Gastroesophageal sphincter (tissue), 4 donors: Measurements from ENCODE around the gene GLMN. TPM values are rescaled to one million over a fixed set of nuclear protein-coding genes. Genes with fewer than 3 reads are reported as not detected.

Source experiments
- ATAC-seq: fragments of 150-250 bp; one replicate; pipeline ENCODE4 v1.9.1; 2016; ENCODE audit warnings: mild to moderate bottlenecking, moderate library complexity
- H3K27ac ChIP-seq, 4 donors: fragments of 200-600 bp; sonication (generic) in 3 of 4; 1 replicate in 3 of 4; 2 replicates in 1 of 4; pipeline ENCODE4 v1.5.1; 2016 to 2019
- H3K27me3 ChIP-seq: fragments of 200-600 bp; sonication (generic); one replicate; pipeline ENCODE4 v1.5.1; 2019
- H3K36me3 ChIP-seq, 2 donors: fragments of 200-600 bp; sonication (generic); one replicate each; pipeline ENCODE4 v1.5.1; 2019; ENCODE audit warnings: control low read depth in 1 of 2
- H3K4me1 ChIP-seq, 3 donors: fragments of 200-600 bp; sonication (generic); 1 replicate in 2 of 3; 2 replicates in 1 of 3; pipeline ENCODE4 v1.5.1; 2016 to 2019; ENCODE audit warnings: control low read depth in 2 of 3
- H3K4me3 ChIP-seq, 2 donors: fragments of 200-600 bp; sonication (generic); one replicate each; pipeline ENCODE4 v1.5.1; 2019; ENCODE audit warnings: mild to moderate bottlenecking in 1 of 2, moderate library complexity in 1 of 2
- H3K9me3 ChIP-seq, 3 donors: fragments of 200-600 bp; sonication (generic); one replicate each; pipeline ENCODE4 v1.5.1; 2017 to 2019; ENCODE audit warnings: control low read depth in 2 of 3
- EP300 ChIP-seq: sonication (generic); formaldehyde crosslinking; IDR thresholded peaks from one replicate; pipeline ENCODE4 v1.6.1; 2017; ENCODE audit warnings: antibody characterized with exemption, mild to moderate bottlenecking
- POLR2A ChIP-seq, 2 donors: fragments of 450-650 bp; IDR thresholded peaks; one replicate each; pipeline ENCODE4 v1.6.1; 2017; ENCODE audit warnings: antibody characterized with exemption in 2 of 2, mild to moderate bottlenecking in 2 of 2, moderate library complexity in 1 of 2
- POLR2AphosphoS5 ChIP-seq: sonication (generic); formaldehyde crosslinking; IDR thresholded peaks from one replicate; pipeline ENCODE4 v1.6.1; 2017; ENCODE audit warnings: antibody characterized with exemption
- WGBS, 2 donors: methylation state at CpG; one replicate each; pipeline ENCODE4 v1.1.5; 2018; ENCODE audit warnings: low coverage in 1 of 2; 5-methylcytosine and 5-hydroxymethylcytosine counted together
- total RNA-seq, 4 donors: library from RNA; depleted of rRNA; stranded (reverse); fragments of >200 nt; gene quantifications; one replicate each; pipeline ENCODE4 v1.1.0, GENCODE V29; 2016
- TF ChIP-seq, protein P1 (sequence below), 4 experiments: fragments of 200-600 bp in 2 of 4; fragments of 450-650 bp in 2 of 4; sonication (generic) in 1 of 4; IDR thresholded peaks; one replicate each; pipeline ENCODE4 v1.5.1; 2017 to 2019; ENCODE audit warnings: antibody characterized with exemption in 4 of 4, mild to moderate bottlenecking in 2 of 4, moderate library complexity in 2 of 4

GLMN gene
- total RNA-seq, 4 donors from 2014 or later = 5.1 to 19.1 (median 11.5) TPM

DNA sequence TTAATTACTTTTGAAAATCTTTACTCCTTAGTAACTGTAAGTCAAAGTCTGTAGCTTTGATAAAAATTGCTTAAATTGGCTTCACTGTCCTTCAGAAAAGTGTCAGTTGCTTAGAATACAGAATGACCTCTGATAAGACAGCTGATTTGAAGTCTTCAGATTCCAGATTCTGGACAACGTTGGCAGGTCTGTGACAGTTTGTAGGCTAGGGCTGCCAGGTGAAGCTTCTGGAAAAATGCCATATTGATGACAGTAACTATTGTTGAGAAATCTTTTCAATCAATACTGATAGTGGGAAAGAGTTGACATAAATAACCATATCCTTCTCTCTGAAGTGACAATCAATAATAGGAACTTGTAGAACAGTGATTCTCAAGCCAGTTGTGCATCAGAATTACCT lies 41.4 kb upstream of the GLMN start:
- ATAC-seq = no peak
- Histone ChIP-seq H3K4me1 (no peaks in the 10 kb centered on the region), H3K36me3 (peaks cover 0 to 81% of the 10 kb centered on the region in 2 donors), H3K9me3 (no peaks in the 10 kb centered on the region), H3K27me3 (no peaks in the 10 kb centered on the region), H3K27ac (no peak overlapping the region), H3K4me3 (no peak overlapping the region)
- no peak for TF ChIP-seq POLR2AphosphoS5
- TF ChIP-seq, protein P1, sequence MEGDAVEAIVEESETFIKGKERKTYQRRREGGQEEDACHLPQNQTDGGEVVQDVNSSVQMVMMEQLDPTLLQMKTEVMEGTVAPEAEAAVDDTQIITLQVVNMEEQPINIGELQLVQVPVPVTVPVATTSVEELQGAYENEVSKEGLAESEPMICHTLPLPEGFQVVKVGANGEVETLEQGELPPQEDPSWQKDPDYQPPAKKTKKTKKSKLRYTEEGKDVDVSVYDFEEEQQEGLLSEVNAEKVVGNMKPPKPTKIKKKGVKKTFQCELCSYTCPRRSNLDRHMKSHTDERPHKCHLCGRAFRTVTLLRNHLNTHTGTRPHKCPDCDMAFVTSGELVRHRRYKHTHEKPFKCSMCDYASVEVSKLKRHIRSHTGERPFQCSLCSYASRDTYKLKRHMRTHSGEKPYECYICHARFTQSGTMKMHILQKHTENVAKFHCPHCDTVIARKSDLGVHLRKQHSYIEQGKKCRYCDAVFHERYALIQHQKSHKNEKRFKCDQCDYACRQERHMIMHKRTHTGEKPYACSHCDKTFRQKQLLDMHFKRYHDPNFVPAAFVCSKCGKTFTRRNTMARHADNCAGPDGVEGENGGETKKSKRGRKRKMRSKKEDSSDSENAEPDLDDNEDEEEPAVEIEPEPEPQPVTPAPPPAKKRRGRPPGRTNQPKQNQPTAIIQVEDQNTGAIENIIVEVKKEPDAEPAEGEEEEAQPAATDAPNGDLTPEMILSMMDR (IDR thresholded peaks at IDR 0.05) = no peak
- TF ChIP-seq EP300 = no peak
- no peak for TF ChIP-seq POLR2A (IDR thresholded peaks at IDR 0.05)
- 45 to 60% methylated on average over 1 of the region's 1 CpG for WGBS, 2 donors

DNA sequence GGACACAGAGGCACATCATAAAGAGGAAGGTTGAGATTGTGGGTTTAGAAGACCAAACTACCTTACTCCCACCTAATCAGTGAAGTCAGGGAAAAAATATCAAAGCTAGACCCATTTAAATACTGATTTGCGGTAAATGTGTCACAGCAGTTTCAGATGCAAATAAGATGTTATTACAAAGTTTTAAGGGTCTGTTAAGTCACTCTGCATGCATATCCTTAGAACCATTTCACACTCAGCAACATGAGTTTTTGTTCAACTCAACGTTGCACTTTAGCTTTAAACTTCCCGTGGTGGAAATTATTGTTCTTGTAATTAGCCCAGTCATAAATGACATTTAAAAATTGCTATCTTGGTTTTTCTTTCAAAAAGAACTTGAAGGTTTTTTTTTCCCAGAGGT lies 34.9 kb upstream of the GLMN start:
- no peak for TF ChIP-seq EP300
- H3K27me3 ChIP-seq = no peaks in the 10 kb centered on the region
- no peaks in the 10 kb centered on the region for H3K4me1 ChIP-seq
- no peak overlapping the region for H3K27ac ChIP-seq
- no peaks in the 10 kb centered on the region for H3K9me3 ChIP-seq
- H3K4me3 ChIP-seq = no peak overlapping the region
- WGBS, 2 donors = 79 to 81% methylated on average over 3 of the region's 3 CpGs
- H3K36me3 ChIP-seq = peaks cover 0 to 64% of the 10 kb centered on the region in 2 donors
- ATAC-seq = no peak

DNA sequence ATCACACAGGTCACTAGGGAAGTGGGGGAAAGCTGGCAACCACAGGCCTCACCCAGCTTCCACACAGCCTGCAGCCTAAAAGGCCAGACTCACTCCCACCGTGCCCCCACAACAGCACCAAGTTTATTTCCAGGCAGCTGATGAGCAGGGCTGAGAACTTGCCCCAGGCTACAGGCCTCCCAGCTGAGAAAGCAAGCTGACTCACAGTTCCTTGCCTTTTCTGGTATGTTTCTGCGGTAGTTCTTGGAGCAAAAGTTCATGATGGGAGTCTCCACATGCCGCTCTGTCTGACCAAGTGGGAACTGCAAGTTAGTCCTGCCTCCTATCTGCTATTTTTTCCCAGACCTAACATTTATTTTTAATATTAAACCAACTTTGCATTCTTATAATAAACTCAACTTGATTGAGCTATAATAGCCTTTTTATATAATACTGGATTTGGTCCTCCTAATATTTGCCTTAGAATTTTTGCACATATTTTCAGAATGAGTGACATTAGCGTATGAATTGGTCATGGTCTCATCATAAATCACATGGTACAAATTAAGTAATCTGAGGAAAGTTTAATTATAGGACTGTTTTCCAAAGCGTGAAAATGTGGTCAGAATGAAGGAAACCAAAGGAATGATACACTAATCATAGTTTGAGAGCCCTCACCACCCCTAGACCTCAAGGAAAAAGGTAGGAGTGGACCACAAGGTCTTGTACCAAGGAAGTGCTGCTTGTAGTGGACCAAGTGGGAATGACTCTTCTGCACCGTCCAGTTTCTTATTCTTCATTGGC lies 30.8 kb upstream of the GLMN start:
- Histone ChIP-seq H3K36me3 (peaks cover 0 to 69% of the 10 kb centered on the region in 2 donors), H3K27ac (no peak overlapping the region), H3K4me3 (no peak overlapping the region), H3K4me1 (no peaks in the 10 kb centered on the region), H3K27me3 (no peaks in the 10 kb centered on the region), H3K9me3 (peaks cover 0 to 29% (median 4%) of the 10 kb centered on the region in 3 donors)
- TF ChIP-seq POLR2AphosphoS5 (no peak), EP300 (no peak), POLR2A (IDR thresholded peaks at IDR 0.05) (no peak)
- TF ChIP-seq, protein P1 (IDR thresholded peaks at IDR 0.05) = no peak
- no peak for ATAC-seq
- WGBS, 2 donors = 94 to 97% methylated on average over 5 of the region's 6 CpGs

DNA sequence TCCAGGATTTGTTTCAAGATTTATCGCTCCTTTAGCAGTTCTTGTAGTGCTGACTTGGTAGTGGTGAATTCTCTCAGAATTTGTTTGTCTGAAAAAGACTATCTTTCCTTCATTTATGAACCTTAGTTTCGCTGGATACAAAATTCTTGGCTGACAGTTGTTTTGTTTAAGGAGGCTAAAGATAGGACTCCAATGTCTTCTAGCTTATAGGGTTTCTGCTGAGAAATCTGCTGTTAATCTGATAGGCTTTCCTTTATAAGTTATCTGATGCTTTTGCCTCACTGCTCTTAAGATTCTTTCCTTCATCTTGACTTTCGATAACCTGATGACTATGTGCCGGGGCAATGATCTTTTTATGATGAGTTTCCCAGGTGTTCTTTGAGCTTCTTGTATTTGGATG lies 29.0 kb upstream of the GLMN start:
- no peak for ATAC-seq
- peaks cover 0 to 29% (median 4%) of the 10 kb centered on the region in 3 donors for H3K9me3 ChIP-seq
- no peak overlapping the region for H3K4me3 ChIP-seq
- WGBS, 2 donors = 96 to 100% methylated on average over 2 to 4 of the region's 4 CpGs
- no peaks in the 10 kb centered on the region for H3K27me3 ChIP-seq
- TF ChIP-seq, protein P1 (IDR thresholded peaks at IDR 0.05) = no peak
- no peak for TF ChIP-seq POLR2AphosphoS5
- TF ChIP-seq EP300 = no peak
- TF ChIP-seq POLR2A (IDR thresholded peaks at IDR 0.05) = no peak
- peaks cover 0 to 69% of the 10 kb centered on the region in 2 donors for H3K36me3 ChIP-seq
- no peaks in the 10 kb centered on the region for H3K4me1 ChIP-seq
- no peak overlapping the region for H3K27ac ChIP-seq

DNA sequence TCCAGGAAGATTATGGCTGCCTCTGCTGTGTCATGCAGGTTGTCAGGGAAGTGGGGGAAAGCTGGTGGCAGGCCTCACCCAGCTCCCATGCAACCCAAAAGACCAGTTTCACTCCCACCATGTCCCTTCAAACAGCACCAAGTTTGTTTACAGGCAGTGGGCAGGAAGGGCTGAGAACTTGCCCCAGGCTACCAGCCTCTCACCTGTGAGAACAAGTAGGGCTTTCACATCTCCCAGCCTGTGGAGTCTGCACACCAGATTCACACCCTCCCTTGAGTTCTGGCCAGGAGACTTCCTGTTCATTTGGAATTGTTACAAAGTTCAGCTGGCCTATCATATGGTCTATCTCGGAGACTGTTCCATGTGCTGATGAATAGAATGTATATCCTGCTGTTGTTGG lies 27.9 kb upstream of the GLMN start:
- ATAC-seq = no peak
- peaks cover 0 to 78% of the 10 kb centered on the region in 2 donors for H3K36me3 ChIP-seq
- peaks cover 0 to 29% (median 4%) of the 10 kb centered on the region in 3 donors for H3K9me3 ChIP-seq
- no peak overlapping the region for H3K27ac ChIP-seq
- no peaks in the 10 kb centered on the region for H3K27me3 ChIP-seq
- no peaks in the 10 kb centered on the region for H3K4me1 ChIP-seq
- H3K4me3 ChIP-seq = no peak overlapping the region
- WGBS, 2 donors = 100% methylated on average over 1 of the region's 1 CpG; no CpG with 5 or more reads in 1 of the 2 donors
- TF ChIP-seq, protein P1 (IDR thresholded peaks at IDR 0.05) = no peak
- TF ChIP-seq POLR2A (IDR thresholded peaks at IDR 0.05) (no peak), EP300 (no peak), POLR2AphosphoS5 (no peak)
